ENCODE data around the gene WDR74.
"Not testable (repeated sequence)": the region's sequence is repeated elsewhere in the genome, so short reads cannot be mapped to it uniquely, and the experiment has no call there.

Gene WDR74

GRCh38 chr11:62876712-62877111, 37.3 kb upstream of the WDR74 start:
- DNase-seq (ENCODE audit: low spot score in 2 of 2) = no peak
- ATAC-seq (replicated peaks; ENCODE audit: extremely low read depth, poor library complexity, severe bottlenecking) = no peak
- Mint-ChIP-seq H3K4me1 (peaks cover 19% of the 10 kb centered on the region), H3K27ac (ENCODE audit: low read depth) (no peak overlapping the region), H3K36me3 (ENCODE audit: insufficient read depth) (peaks cover 19% of the 10 kb centered on the region), H3K4me3 (no peak overlapping the region), H3K27me3 (no peaks in the 10 kb centered on the region), H3K9me3 (no peaks in the 10 kb centered on the region)

DNA sequence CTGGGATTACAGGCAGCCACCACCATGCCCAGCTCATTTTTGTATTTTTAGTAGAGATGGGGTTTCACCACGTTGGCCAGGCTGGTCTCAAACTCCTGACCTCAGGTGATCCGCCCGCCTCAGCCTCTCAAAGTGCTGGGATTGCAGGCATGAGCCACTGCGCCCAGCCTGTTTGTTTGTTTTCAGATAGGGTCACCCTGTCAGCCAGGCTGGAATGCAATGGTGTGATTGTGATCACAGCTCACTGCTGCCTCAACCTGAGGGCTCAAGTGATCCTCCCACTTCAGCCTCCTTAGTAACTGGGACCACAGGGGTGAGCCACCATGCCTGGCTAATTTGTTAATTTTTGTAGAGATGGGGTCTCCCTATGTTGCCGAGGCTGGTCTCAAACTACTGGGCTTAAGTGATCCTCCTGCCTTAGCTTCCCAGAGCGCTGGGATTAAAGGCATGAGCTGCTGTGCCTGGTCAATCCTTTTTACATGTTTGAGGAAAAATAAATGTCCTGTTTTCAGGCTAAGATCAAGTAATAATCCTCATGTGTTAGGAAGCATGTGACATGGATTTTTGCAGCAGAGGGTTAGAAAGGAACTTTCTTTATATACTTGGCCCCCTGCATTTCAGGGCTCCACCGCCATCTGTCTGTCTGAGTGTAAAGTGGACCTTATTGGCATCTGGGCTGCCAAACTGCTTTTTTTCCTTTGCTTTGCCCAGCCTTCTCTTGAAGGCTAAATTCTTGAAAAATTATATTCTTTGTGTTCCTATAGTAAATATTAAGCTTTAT, 36.5 kb upstream of the WDR74 start:
- no peak overlapping the region for H3K4me3 Mint-ChIP-seq
- peaks cover 15% of the 10 kb centered on the region for H3K4me1 Mint-ChIP-seq
- ATAC-seq (replicated peaks; ENCODE audit: extremely low read depth, poor library complexity, severe bottlenecking) (no peak), DNase-seq (ENCODE audit: low spot score in 2 of 2) (no peak)
- no peak overlapping the region for H3K27ac Mint-ChIP-seq (ENCODE audit: low read depth)
- no peaks in the 10 kb centered on the region for H3K9me3 Mint-ChIP-seq
- H3K27me3 Mint-ChIP-seq = no peaks in the 10 kb centered on the region
- peaks cover 11% of the 10 kb centered on the region for H3K36me3 Mint-ChIP-seq (ENCODE audit: insufficient read depth)

- no peak overlapping the region for H3K4me3 Mint-ChIP-seq
- no peak for ATAC-seq (replicated peaks; ENCODE audit: extremely low read depth, poor library complexity, severe bottlenecking)
- H3K9me3 Mint-ChIP-seq = no peaks in the 10 kb centered on the region
- DNase-seq (ENCODE audit: low spot score in 2 of 2) = no peak
- peaks cover 2% of the 10 kb centered on the region for H3K36me3 Mint-ChIP-seq (ENCODE audit: insufficient read depth)
- H3K27me3 Mint-ChIP-seq = no peaks in the 10 kb centered on the region
- peaks cover 4% of the 10 kb centered on the region for H3K4me1 Mint-ChIP-seq
- H3K27ac Mint-ChIP-seq (ENCODE audit: low read depth) = no peak overlapping the region
Observed at GRCh38 chr11:62874851-62875250, 35.5 kb upstream of the WDR74 start.

GRCh38 chr11:62865635-62866034, 26.2 kb upstream of the WDR74 start:
- H3K4me1 Mint-ChIP-seq = peaks cover 7% of the 10 kb centered on the region
- H3K9me3 Mint-ChIP-seq = no peaks in the 10 kb centered on the region
- no peak for DNase-seq (ENCODE audit: low spot score in 2 of 2)
- no peak for ATAC-seq (replicated peaks; ENCODE audit: extremely low read depth, poor library complexity, severe bottlenecking)
- no peak overlapping the region for H3K4me3 Mint-ChIP-seq
- no peaks in the 10 kb centered on the region for H3K27me3 Mint-ChIP-seq
- H3K27ac Mint-ChIP-seq (ENCODE audit: low read depth) = no peak overlapping the region
- H3K36me3 Mint-ChIP-seq (ENCODE audit: insufficient read depth) = peaks cover under 1% of the 10 kb centered on the region

DNA sequence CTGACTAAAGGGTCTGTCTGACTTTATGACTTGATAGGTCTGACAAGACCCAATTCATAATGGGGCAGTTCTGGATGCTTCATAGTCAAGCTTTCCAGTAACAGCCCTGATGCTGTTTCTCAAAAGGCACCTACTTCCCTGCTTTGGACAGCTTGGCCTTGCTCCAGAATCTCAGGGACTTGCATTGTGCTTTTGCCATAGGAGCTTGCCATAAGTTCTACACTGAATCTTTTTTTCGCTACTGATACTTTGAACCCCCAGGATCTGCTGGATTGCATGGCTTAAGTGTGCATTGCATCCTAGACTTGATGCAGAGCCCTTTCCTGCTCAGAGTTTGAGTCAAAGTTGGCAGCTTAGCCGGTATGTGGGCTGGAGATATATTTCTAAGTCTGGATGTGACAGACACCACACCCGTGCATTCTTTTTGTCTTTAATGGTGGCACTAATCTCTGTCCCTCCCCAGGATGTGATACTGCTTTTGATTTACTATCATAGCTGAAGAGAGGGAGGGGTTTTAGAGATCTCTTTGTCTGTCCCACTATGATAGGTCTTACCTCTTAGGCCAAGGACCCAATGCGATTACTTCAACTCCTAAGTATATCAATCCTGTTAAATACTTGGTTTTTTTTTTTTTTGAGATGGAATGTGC, 24.4 kb upstream of the WDR74 start:
- Mint-ChIP-seq H3K4me1 (peaks cover 7% of the 10 kb centered on the region), H3K27ac (ENCODE audit: low read depth) (no peak overlapping the region), H3K36me3 (ENCODE audit: insufficient read depth) (peaks cover 3% of the 10 kb centered on the region)

GRCh38 chr11:62861564-62862192, 22.3 kb upstream of the WDR74 start:
- H3K4me1 Mint-ChIP-seq; H3K36me3 Mint-ChIP-seq (ENCODE audit: insufficient read depth); H3K27ac Mint-ChIP-seq (ENCODE audit: low read depth); ATAC-seq (replicated peaks; ENCODE audit: extremely low read depth, poor library complexity, severe bottlenecking); H3K27me3 Mint-ChIP-seq; H3K4me3 Mint-ChIP-seq; DNase-seq (ENCODE audit: low spot score in 2 of 2); H3K9me3 Mint-ChIP-seq: not testable (repeated sequence)

More for the DNA sequence above, 24.4 kb upstream of the WDR74 start:
- no peak for ATAC-seq (replicated peaks; ENCODE audit: extremely low read depth, poor library complexity, severe bottlenecking)
- H3K4me3 Mint-ChIP-seq = no peak overlapping the region
- no peak for DNase-seq (ENCODE audit: low spot score in 2 of 2)
- H3K27me3 Mint-ChIP-seq = no peaks in the 10 kb centered on the region
- H3K9me3 Mint-ChIP-seq = no peaks in the 10 kb centered on the region

DNA sequence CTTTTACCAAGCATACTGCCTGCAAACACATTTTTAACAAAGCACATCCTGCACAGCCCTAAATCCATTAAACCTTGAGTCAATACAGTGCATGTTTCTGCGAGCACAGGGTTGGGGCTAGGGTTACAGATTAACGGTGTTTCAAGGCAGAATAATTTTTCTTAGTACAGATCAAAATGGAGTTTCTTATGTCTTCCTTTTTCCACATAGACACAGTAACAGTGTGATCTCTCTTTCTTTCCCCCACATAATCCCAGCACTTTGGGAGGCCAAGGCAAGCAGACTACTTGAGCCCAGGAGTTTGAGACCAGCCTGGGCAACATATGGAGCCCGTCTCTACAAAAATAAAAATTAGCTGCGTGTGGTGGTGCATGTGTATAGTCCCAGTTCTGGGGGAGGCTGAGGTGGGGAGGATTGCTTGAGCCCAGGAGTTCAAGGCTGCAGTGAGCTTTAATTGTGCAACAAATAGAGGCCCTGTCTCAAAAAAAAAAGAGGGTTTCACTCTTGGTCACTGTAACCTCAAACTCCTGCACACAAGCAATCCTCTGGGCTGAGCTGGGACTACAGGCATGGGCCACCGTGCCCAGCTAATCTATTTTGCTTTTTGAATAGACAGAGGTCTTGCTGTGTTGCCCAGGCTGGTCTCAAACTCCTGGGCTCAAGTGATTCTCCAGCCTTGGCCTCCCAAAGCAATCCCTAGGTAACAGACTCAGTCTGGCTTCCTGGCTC, 21.6 kb upstream of the WDR74 start:
- H3K4me3 Mint-ChIP-seq = no peak overlapping the region
- ATAC-seq (replicated peaks; ENCODE audit: extremely low read depth, poor library complexity, severe bottlenecking) (no peak), DNase-seq (ENCODE audit: low spot score in 2 of 2) (no peak)
- H3K4me1 Mint-ChIP-seq = peaks cover 13% of the 10 kb centered on the region
- H3K36me3 Mint-ChIP-seq (ENCODE audit: insufficient read depth) = peaks cover 8% of the 10 kb centered on the region
- H3K27me3 Mint-ChIP-seq = no peaks in the 10 kb centered on the region
- no peak overlapping the region for H3K27ac Mint-ChIP-seq (ENCODE audit: low read depth)
- no peaks in the 10 kb centered on the region for H3K9me3 Mint-ChIP-seq

DNA sequence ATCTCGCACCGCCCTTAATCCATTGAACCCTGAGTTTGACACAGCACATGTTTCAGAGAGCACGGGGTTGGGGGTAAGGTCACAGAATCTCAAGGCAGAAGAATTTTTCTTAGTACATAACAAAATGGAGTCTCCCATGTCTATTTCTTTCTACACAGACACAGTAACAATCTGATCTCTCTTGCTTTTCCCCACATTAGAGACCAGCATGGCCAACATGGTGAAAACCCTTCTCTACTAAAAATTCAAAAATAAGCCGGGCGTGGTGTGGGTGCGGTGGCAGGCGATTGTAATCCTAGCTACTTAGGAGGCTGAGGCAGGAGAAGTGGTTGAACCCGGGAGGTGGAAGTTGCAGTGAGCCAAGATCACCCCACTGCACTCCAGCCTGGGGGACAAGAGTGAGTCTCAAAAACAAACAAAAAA, 19.9 kb upstream of the WDR74 start:
- ATAC-seq (replicated peaks; ENCODE audit: extremely low read depth, poor library complexity, severe bottlenecking); H3K27ac Mint-ChIP-seq (ENCODE audit: low read depth): not testable (repeated sequence)

DNA sequence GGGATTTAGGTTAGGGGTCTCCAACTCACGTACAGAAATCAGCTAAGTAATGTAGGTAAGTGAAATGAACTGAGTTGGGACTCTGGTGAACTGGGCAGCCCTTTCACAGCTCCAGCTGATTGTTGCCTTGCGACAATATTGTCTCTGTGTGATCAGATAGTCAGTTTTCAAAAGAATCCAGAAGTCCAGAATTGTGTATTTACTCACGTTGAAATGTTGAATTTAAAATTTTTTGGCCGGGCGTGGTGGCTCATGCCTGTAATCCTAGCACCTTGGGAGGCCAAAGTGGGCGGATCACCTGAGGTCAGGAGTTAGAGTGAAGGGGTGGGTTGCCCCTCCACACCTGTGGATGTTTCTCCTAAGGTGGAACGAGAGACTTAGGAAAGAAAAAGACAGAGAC, 18.8 kb upstream of the WDR74 start:
- no peaks in the 10 kb centered on the region for H3K27me3 Mint-ChIP-seq
- peaks cover 34% of the 10 kb centered on the region for H3K36me3 Mint-ChIP-seq (ENCODE audit: insufficient read depth)
- H3K27ac Mint-ChIP-seq (ENCODE audit: low read depth) = no peak overlapping the region
- ATAC-seq (replicated peaks; ENCODE audit: extremely low read depth, poor library complexity, severe bottlenecking) = no peak
- H3K4me1 Mint-ChIP-seq = peaks cover 41% of the 10 kb centered on the region
- H3K9me3 Mint-ChIP-seq = no peaks in the 10 kb centered on the region
- no peak for DNase-seq (ENCODE audit: low spot score in 2 of 2)
- no peak overlapping the region for H3K4me3 Mint-ChIP-seq

More for the DNA sequence above, 19.9 kb upstream of the WDR74 start:
- not testable (repeated sequence) for DNase-seq (ENCODE audit: low spot score in 2 of 2); H3K9me3 Mint-ChIP-seq; H3K27me3 Mint-ChIP-seq; H3K4me3 Mint-ChIP-seq
- peaks cover 23% of the 10 kb centered on the region for H3K36me3 Mint-ChIP-seq (ENCODE audit: insufficient read depth)
- H3K4me1 Mint-ChIP-seq = peaks cover 30% of the 10 kb centered on the region

- ATAC-seq (replicated peaks; ENCODE audit: extremely low read depth, poor library complexity, severe bottlenecking) (no peak), DNase-seq (ENCODE audit: low spot score in 2 of 2) (no peak)
- H3K27ac Mint-ChIP-seq (ENCODE audit: low read depth) = no peak overlapping the region
- H3K36me3 Mint-ChIP-seq (ENCODE audit: insufficient read depth) = peaks cover 39% of the 10 kb centered on the region
- no peaks in the 10 kb centered on the region for H3K9me3 Mint-ChIP-seq
- H3K27me3 Mint-ChIP-seq = no peaks in the 10 kb centered on the region
- peak overlapping the region; percentile 96 for H3K4me3 Mint-ChIP-seq
- H3K4me1 Mint-ChIP-seq = peaks cover 43% of the 10 kb centered on the region
Observed at GRCh38 chr11:62857541-62857982, 18.2 kb upstream of the WDR74 start.

DNA sequence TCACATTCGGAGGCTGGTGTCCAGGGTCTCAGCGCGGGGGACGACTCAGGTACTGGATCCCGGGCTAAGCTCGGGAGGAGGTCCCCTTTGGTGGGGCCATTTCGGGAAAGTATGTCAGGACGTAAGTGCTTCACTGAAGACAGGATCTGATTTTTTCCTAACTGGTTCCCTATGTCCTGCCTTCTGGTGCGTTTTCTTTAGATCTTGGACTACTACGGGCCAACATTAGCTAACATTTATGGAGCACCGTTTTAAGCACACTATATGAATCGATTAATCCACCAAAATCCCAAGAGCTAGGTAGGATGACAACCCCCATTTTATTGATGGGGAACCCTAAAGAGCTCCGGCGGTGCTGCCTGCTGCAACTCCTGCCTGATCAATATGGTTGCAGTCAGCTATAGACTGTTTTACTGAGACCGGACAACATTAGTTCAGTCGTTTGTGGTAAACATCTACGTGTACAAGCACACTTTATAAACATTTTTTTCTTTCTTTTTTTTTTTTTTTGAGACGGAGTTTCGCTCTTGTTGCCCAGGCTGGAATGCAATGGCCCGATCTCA, 17.0 kb upstream of the WDR74 start:
- peak overlapping the region; percentile 96 for H3K4me3 Mint-ChIP-seq
- H3K4me1 Mint-ChIP-seq = peaks cover 48% of the 10 kb centered on the region
- peak overlapping the region; percentile 98 for H3K27ac Mint-ChIP-seq (ENCODE audit: low read depth)

More for the DNA sequence above, 17.0 kb upstream of the WDR74 start:
- no peaks in the 10 kb centered on the region for H3K27me3 Mint-ChIP-seq
- H3K36me3 Mint-ChIP-seq (ENCODE audit: insufficient read depth) = peaks cover 47% of the 10 kb centered on the region
- ATAC-seq (replicated peaks; ENCODE audit: extremely low read depth, poor library complexity, severe bottlenecking) = no peak
- DNase-seq (ENCODE audit: low spot score in 2 of 2) = no peak
- no peaks in the 10 kb centered on the region for H3K9me3 Mint-ChIP-seq
